OCI-LY7 (cell line): ENCODE results near the gene TMTC1. TPM values are rescaled to one million over a fixed set of nuclear protein-coding genes. Genes with fewer than 3 reads are reported as not detected.

Source experiments
- BruUV-seq: library from RNA; stranded (reverse); fragments of 400-500 nt; replicated peaks from 2 replicates; lab custom pipeline; 2021; lab: Mats Ljungman, UMichigan
- CTCF ChIA-PET: fragments of 300-600 bp; sonication (Branson Sonifier 250); formaldehyde crosslinking; loops from one replicate; lab custom pipeline; 2022; ENCODE audit warnings: antibody characterized with exemption; ENCODE audit not compliant: unreplicated experiment; lab: Charles Lee
- POLR2A ChIA-PET: fragments of 300-600 bp; sonication (Branson Sonifier 250); formaldehyde crosslinking; loops from one replicate; lab custom pipeline; 2022; ENCODE audit warnings: antibody characterized with exemption; lab: Charles Lee
- DNase-seq: peaks from one replicate; pipeline ENCODE4 v3.0.0-alpha.2; 2015; ENCODE audit warnings: low spot score
- H2AFZ ChIP-seq: fragments of 200-600 bp; sonication (generic), shearing (Covaris generic); 2 replicates; pipeline ENCODE4 v1.6.1; 2014; ENCODE audit warnings: mild to moderate bottlenecking, antibody characterized with exemption, low read length, moderate library complexity
- H3K27ac ChIP-seq: fragments of 200-600 bp; sonication (generic); 2 replicates; pipeline ENCODE4 v1.5.1; 2014; ENCODE audit warnings: mixed run types, low read depth, mild to moderate bottlenecking, moderate library complexity, low read length, inconsistent platforms; ENCODE audit not compliant: poor library complexity, severe bottlenecking
- H3K36me3 ChIP-seq: fragments of 200-600 bp; sonication (generic); 2 replicates; pipeline ENCODE4 v1.6.1; 2014; ENCODE audit warnings: mild to moderate bottlenecking, antibody characterized with exemption, low read length, moderate library complexity, mixed read lengths; ENCODE audit not compliant: insufficient read depth
- H3K4me1 ChIP-seq: fragments of 200-600 bp; sonication (generic); 2 replicates; pipeline ENCODE4 v1.5.1; 2014; ENCODE audit warnings: mild to moderate bottlenecking, low read length; ENCODE audit not compliant: insufficient read depth, poor library complexity, severe bottlenecking
- H3K4me2 ChIP-seq: fragments of 200-600 bp; sonication (generic); 2 replicates; pipeline ENCODE4 v1.6.1; 2014; ENCODE audit warnings: mild to moderate bottlenecking, low read length
- H3K4me3 ChIP-seq: fragments of 200-600 bp; sonication (generic); 2 replicates; pipeline ENCODE4 v1.5.1; 2014; ENCODE audit warnings: mild to moderate bottlenecking, low read depth, low read length; ENCODE audit not compliant: poor library complexity, severe bottlenecking
- H3K79me2 ChIP-seq: fragments of 200-600 bp; sonication (generic); 2 replicates; pipeline ENCODE4 v1.6.1; 2016; ENCODE audit warnings: low read depth, mild to moderate bottlenecking, low read length, moderate library complexity, mixed read lengths; ENCODE audit not compliant: insufficient read depth
- H3K9me2 ChIP-seq: fragments of 200-600 bp; sonication (generic); 2 replicates; pipeline ENCODE4 v1.6.1; 2016; ENCODE audit warnings: mild to moderate bottlenecking, low read length, mixed read lengths; ENCODE audit not compliant: insufficient read depth
- H3K9me3 ChIP-seq: fragments of 200-600 bp; sonication (generic); 2 replicates; pipeline ENCODE4 v1.6.1; 2014; ENCODE audit warnings: mild to moderate bottlenecking, mixed run types, low read length, mixed read lengths
- H4K20me1 ChIP-seq: fragments of 200-600 bp; sonication (generic); 2 replicates; pipeline ENCODE4 v1.6.1; 2014; ENCODE audit warnings: mild to moderate bottlenecking, antibody characterized with exemption, low read length, moderate library complexity, mixed read lengths; ENCODE audit not compliant: insufficient read depth
- CTCF ChIP-seq: fragments of 200-600 bp; sonication (generic); conservative IDR thresholded peaks from 2 replicates; pipeline ENCODE4 v1.5.1; 2014; ENCODE audit warnings: mild to moderate bottlenecking, antibody characterized with exemption, low read length, moderate library complexity, mixed read lengths
- EZH2phosphoT487 ChIP-seq: fragments of 200-600 bp; sonication (generic); IDR thresholded peaks from 2 replicates; pipeline ENCODE4 v1.6.1; 2018; ENCODE audit warnings: low read depth, borderline replicate concordance, mild to moderate bottlenecking, mixed run types, antibody characterized with exemption, low read length, moderate library complexity, mixed read lengths
- intact Hi-C: fragments of 100-400 bp; cut with micrococcal nuclease; formaldehyde crosslinking; loops from one replicate; pipeline ENCODE4 v1.10.0; 2022; ENCODE audit not compliant: unreplicated experiment
- total RNA-seq, 2 experiments: library from RNA; depleted of rRNA in 1 of 2; stranded (reverse); fragments of >200 nt in 1 of 2; shearing (Covaris generic) in 1 of 2; gene quantifications; 2 replicates each; pipeline ENCODE4 v1.2.3, GENCODE V29; 2014 to 2022

The TMTC1 gene
- total RNA-seq, 2 experiments from 2014 or later: not detected

GRCh38 chr12:29735604-29736003 lies 48.1 kb downstream of the TMTC1 start:
- Histone ChIP-seq H3K4me1 (no peaks in the 10 kb centered on the region), H3K27ac (no peak overlapping the region), H2AFZ (no peak overlapping the region), H4K20me1 (no peaks in the 10 kb centered on the region), H3K79me2 (no peaks in the 10 kb centered on the region), H3K9me2 (no peaks in the 10 kb centered on the region), H3K4me2 (no peak overlapping the region), H3K9me3 (no peaks in the 10 kb centered on the region), H3K4me3 (no peak overlapping the region), H3K36me3 (no peaks in the 10 kb centered on the region)
- TF ChIP-seq CTCF (no peak), EZH2phosphoT487 (no peak)
- DNase-seq: no peak
- ChIA-PET CTCF (no interaction called here), POLR2A (no interaction called here)
- no TSS peak for BruUV-seq
- intact Hi-C loops: no loop called here

- Histone ChIP-seq H4K20me1 (no peaks in the 10 kb centered on the region), H3K9me2 (no peaks in the 10 kb centered on the region), H3K4me1 (no peaks in the 10 kb centered on the region), H3K79me2 (no peaks in the 10 kb centered on the region), H3K36me3 (no peaks in the 10 kb centered on the region), H3K9me3 (no peaks in the 10 kb centered on the region), H2AFZ (no peak overlapping the region), H3K4me2 (no peak overlapping the region), H3K27ac (no peak overlapping the region), H3K4me3 (no peak overlapping the region)
- POLR2A ChIA-PET: no interaction called here
- CTCF ChIA-PET: no interaction called here
- intact Hi-C loops: no loop called here
- no TSS peak for BruUV-seq
- no peak for TF ChIP-seq CTCF
- no peak for TF ChIP-seq EZH2phosphoT487
- DNase-seq: no peak
These were observed 49.0 kb downstream of the TMTC1 start for GRCh38 chr12:29734734-29735133.

- H3K27ac ChIP-seq: no peak overlapping the region
- BruUV-seq: no TSS peak
These were observed 49.4 kb downstream of the TMTC1 start for GRCh38 chr12:29734305-29734704.

More at GRCh38 chr12:29734305-29734704, 49.4 kb downstream of the TMTC1 start:
- Histone ChIP-seq H3K4me2 (no peak overlapping the region), H3K4me3 (no peak overlapping the region), H3K4me1 (no peaks in the 10 kb centered on the region), H3K9me2 (no peaks in the 10 kb centered on the region), H4K20me1 (no peaks in the 10 kb centered on the region), H2AFZ (no peak overlapping the region), H3K79me2 (no peaks in the 10 kb centered on the region), H3K36me3 (no peaks in the 10 kb centered on the region), H3K9me3 (no peaks in the 10 kb centered on the region)
- intact Hi-C loops: no loop called here
- no peak for DNase-seq
- ChIA-PET POLR2A (no interaction called here), CTCF (no interaction called here)
- TF ChIP-seq CTCF (no peak), EZH2phosphoT487 (no peak)
